GM12864 (cell line): ENCODE results near the gene VENTX.

Experiments used
- DNase-seq: peaks from one replicate; pipeline ENCODE4 v3.0.0-alpha.2; 2011; ENCODE audit warnings: low read depth
- H3K4me3 ChIP-seq: 2 replicates; pipeline ENCODE4 v1.5.1; 2011; ENCODE audit warnings: mild to moderate bottlenecking, low read depth, low read length, control low read depth
- TF ChIP-seq, protein P1 (sequence below): IDR thresholded peaks from 2 replicates; pipeline ENCODE4 v1.5.1; 2011; ENCODE audit warnings: low read depth, mild to moderate bottlenecking, moderate library complexity, low read length, control low read depth, inconsistent platforms; ENCODE audit errors: missing control alignments

The VENTX gene

DNA sequence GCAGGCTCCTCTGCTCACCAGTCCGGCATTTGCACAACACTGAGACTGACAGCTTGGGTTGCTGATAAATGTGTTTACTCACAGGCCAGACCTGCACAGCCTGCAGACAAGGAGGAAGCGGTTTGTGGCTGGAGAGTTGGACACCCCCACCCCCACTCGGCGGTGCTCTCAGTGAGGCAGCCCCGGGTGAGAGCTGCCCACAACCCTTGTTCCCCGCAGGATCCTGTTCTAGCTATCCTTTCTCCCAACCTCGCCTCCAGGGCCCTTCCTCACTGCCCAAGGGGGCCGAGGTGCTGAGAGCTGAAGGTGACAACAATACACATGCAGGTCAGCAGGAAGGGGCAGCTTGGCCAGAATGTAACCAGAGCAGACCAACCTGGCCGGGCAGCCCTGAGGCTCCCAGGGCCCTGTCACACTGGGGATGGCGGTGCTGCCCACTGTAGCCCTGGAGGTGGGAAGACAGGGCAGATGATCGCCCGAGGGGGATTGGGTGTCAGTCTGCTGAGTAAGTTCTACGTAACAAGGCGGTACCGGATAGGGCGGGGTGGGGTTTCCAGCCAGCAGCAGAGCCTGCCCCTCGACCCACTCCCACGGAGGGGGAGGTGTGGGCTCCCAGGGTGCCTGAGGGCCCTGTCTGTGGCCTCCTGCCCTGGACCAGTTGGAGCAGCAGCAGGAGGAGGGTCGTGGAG lies 41.1 kb downstream of the VENTX start:
- TF ChIP-seq, protein P1, sequence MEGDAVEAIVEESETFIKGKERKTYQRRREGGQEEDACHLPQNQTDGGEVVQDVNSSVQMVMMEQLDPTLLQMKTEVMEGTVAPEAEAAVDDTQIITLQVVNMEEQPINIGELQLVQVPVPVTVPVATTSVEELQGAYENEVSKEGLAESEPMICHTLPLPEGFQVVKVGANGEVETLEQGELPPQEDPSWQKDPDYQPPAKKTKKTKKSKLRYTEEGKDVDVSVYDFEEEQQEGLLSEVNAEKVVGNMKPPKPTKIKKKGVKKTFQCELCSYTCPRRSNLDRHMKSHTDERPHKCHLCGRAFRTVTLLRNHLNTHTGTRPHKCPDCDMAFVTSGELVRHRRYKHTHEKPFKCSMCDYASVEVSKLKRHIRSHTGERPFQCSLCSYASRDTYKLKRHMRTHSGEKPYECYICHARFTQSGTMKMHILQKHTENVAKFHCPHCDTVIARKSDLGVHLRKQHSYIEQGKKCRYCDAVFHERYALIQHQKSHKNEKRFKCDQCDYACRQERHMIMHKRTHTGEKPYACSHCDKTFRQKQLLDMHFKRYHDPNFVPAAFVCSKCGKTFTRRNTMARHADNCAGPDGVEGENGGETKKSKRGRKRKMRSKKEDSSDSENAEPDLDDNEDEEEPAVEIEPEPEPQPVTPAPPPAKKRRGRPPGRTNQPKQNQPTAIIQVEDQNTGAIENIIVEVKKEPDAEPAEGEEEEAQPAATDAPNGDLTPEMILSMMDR = no peak
- H3K4me3 ChIP-seq = no peak overlapping the region
- peak; percentile 48 for DNase-seq

DNA sequence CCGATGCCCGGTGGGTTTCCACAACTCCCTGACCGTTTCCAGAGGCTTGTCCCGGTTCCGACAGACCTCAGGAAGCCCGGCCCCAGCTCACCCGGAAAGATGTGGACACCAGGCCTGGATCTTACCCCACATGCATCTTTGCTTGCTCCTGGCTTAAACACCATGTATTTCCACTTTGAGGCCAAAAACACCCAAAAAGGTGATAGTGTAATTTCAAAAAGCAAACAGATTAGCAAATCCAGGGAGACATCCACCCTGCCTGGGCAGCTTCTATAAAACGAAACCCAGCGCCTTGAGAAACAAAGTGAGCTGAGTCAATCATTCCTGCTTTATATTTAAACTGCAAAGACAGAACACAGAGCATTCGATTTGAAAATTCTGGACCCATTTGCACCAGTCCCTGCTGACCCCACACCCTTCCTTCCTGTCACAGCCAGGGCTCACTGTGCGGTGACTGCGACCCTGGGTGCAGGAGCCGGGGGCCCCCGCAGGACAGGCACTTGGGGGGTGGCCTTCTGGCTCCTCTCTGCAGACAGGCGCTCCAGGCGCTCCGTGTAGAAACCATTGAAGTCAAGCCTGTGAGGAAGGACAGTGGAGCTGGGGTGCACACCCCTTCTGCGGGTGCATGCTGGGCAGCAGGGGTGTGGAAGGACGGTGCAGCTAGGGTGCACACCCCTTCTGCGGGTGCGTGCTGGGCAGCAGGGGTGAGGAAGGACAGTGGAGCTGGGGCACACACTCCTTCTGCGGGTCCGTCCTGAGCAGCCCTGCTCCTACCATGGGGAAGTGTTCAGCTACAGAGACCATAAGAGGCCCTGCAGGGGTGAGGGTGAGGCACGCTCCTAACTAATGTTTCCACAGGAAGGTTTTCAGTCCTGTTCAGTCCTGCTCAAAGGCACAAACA lies 41.9 kb downstream of the VENTX start:
- TF ChIP-seq, protein P1 = no peak
- no peak for DNase-seq
- no peak overlapping the region for H3K4me3 ChIP-seq

DNA sequence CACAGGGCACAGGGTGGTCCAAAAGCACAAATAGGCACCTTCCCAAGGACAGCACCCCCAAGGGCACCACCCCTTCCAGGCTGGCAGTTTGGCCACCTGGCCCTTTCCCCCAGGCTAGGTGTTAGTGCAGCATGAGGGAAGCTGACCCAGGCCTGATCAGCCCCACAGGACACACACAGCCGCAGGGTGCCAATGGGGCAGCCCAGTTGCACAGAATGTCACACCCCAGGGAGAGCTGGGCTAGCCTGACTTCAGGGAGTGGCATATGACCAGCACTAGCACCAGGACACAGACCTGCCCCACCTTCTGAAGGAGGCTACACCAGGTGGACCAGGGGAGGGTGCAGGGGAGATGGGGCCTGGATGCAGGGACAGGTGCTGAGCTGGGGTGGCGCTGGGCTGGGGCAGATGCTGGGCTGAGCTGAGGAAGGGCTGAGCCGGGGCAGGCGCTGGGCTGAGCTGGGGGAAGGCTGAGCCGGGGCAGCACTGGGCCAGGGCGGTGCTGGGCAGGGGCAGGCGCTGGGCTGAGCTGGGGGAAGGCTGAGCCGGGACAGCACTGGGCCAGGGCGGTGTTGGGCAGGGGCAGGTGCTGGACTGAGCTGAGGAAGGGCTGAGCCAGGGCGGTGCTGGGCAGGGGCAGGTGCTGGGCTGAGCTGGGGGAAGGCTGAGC lies 42.9 kb downstream of the VENTX start:
- TF ChIP-seq, protein P1 = no peak
- H3K4me3 ChIP-seq = no peak overlapping the region
- no peak for DNase-seq

DNA sequence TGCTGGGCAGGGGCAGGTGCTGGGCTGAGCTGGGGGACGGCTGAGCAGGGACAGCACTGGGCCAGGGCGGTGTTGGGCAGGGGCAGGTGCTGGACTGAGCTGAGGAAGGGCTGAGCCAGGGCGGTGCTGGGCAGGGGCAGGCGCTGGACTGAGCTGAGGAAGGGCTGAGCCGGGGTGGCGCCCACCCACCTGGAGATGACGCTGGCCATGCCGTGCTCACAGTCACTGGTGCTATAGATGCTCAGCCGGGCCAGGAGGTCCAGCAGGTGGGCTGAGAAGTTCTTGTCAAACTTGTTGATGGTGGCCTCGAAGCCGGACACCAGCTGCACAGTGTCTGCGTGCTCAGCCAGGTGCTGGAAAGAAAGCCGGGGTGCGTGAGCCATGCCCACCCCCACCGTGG lies 43.4 kb downstream of the VENTX start:
- H3K4me3 ChIP-seq = no peak overlapping the region
- DNase-seq = no peak
- TF ChIP-seq, protein P1 = no peak

DNA sequence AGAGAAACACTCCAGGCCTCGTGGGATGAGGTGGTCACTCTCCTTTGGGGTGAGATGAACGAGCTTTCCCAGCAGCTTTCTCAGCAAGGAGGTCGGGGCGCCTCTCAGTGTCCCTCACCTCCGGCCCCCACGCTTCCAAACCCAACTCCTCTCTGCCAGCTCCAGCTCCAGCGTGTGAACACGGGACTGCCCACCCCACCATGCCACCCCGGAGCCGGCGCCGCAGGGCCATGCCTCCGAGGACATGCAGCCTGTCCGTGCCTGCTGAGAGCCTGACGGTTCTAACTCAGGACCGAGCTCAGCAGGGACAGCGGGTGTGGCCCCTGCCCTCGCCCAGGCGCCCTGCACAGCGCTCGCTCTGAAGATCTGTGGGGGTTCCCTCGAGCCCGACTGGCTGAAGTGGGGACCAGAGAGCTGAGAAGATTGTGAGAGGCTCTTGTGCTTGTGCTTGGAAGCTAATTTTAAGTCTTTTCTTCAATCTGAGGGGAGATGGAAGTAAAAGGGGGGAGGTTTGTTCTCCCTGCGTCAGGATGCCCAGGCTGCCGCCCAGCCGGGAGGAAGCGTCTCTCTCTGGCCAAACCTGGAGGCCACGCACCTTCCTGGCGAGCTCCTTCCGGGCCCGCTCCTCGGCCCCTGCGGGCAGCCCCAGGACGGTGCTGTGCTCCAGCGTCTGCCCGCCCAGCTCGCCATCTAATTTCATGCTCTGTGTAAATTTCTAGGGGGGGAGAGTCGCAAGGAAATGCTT lies 44.1 kb downstream of the VENTX start:
- DNase-seq = no peak
- TF ChIP-seq, protein P1 = no peak
- no peak overlapping the region for H3K4me3 ChIP-seq

DNA sequence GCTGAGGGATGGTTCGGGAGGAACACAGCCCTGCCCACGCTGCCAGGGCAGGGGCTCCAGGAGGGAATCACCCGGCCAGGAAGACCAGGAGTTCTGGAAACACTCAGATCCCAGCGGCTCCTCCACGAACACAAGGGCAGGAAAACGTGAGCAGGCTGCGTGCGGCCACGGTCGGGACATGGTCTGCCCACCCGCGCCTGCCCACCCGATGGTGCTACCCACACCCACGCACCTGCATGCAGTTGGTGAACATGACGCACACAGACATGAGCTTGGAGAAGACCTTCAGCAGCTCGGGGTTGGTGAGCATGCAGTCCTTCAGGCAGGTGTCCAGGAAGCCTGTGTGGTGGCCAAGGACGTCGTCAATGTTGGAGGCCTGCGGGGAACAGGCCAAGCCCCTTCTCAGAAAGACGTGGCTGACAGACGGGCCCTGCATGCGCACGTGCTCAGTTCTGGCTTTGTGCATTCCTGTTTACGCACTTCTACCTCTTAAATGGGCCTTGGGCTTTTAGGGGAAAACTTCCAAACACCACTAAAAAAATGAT lies 45.3 kb downstream of the VENTX start:
- TF ChIP-seq, protein P1 = no peak
- H3K4me3 ChIP-seq = no peak overlapping the region
- no peak for DNase-seq
